SU-DHL-6 (cell line): ENCODE measurements around the gene HOXB3.

Source experiments
- H2AFZ ChIP-seq: fragments of 200-600 bp; sonication (generic); 2 replicates; pipeline ENCODE4 v1.6.1; 2014; ENCODE audit warnings: low read depth, mild to moderate bottlenecking, moderate library complexity, mixed read lengths, antibody characterized with exemption, low read length; ENCODE audit not compliant: severe bottlenecking
- H3F3A ChIP-seq: fragments of 200-600 bp; shearing (Covaris generic); 2 replicates; pipeline ENCODE4 v1.6.0; 2016; ENCODE audit warnings: antibody characterized with exemption, mild to moderate bottlenecking; ENCODE audit not compliant: insufficient read depth
- H3K27ac ChIP-seq: fragments of 200-600 bp; sonication (generic); 2 replicates; pipeline ENCODE4 v1.5.1; 2016; ENCODE audit warnings: low read depth, mild to moderate bottlenecking, low read length, moderate library complexity, mixed read lengths
- H3K27me3 ChIP-seq: fragments of 200-600 bp; sonication (generic), shearing (Covaris generic); 2 replicates; pipeline ENCODE4 v1.6.0; 2014; ENCODE audit warnings: mild to moderate bottlenecking, low read length
- H3K36me3 ChIP-seq: fragments of 200-600 bp; sonication (generic); 2 replicates; pipeline ENCODE4 v1.6.1; 2014; ENCODE audit warnings: mild to moderate bottlenecking, low read length, mixed read lengths
- H3K4me2 ChIP-seq: fragments of 300-600, 200-600 bp; shearing (Covaris generic), sonication (generic); 2 replicates; pipeline ENCODE4 v1.6.0; 2014; ENCODE audit warnings: low read length, low read depth, mild to moderate bottlenecking; ENCODE audit not compliant: poor library complexity, severe bottlenecking
- H3K4me3 ChIP-seq: fragments of 200-600 bp; sonication (generic); 2 replicates; pipeline ENCODE4 v1.5.1; 2014; ENCODE audit warnings: antibody characterized with exemption, low read length, mild to moderate bottlenecking, mixed read lengths; ENCODE audit not compliant: insufficient read depth, poor library complexity, severe bottlenecking
- H3K79me2 ChIP-seq: fragments of 200-600 bp; sonication (generic); 2 replicates; pipeline ENCODE4 v1.6.1; 2014; ENCODE audit warnings: mild to moderate bottlenecking, low read length, moderate library complexity; ENCODE audit not compliant: insufficient read depth
- H3K9ac ChIP-seq: fragments of 200-600 bp; sonication (generic); 2 replicates; pipeline ENCODE4 v1.7.0; 2014; ENCODE audit warnings: mild to moderate bottlenecking, low read length
- H3K9me2 ChIP-seq: fragments of 200-600 bp; sonication (generic); replicated peaks from 2 replicates; pipeline ENCODE4 v1.6.1; 2014; ENCODE audit warnings: low read length; ENCODE audit not compliant: insufficient read depth
- H3K9me3 ChIP-seq: fragments of 200-600 bp; sonication (generic); 2 replicates; pipeline ENCODE4 v1.6.1; 2014; ENCODE audit warnings: low read length, mixed read lengths; ENCODE audit not compliant: insufficient read depth
- H4K20me1 ChIP-seq: fragments of 200-600 bp; sonication (generic); 2 replicates; pipeline ENCODE4 v1.6.1; 2014; ENCODE audit warnings: low read depth, mild to moderate bottlenecking, antibody characterized with exemption, low read length, moderate library complexity, mixed read lengths
- CTCF ChIP-seq: fragments of 200-600 bp; sonication (generic); IDR thresholded peaks from one replicate; pipeline ENCODE4 v1.5.1; 2017; ENCODE audit warnings: antibody characterized with exemption, mild to moderate bottlenecking, low read length, moderate library complexity; ENCODE audit not compliant: insufficient read depth, poor library complexity, severe bottlenecking
- EZH2phosphoT487 ChIP-seq: fragments of 200-600 bp; sonication (generic), shearing (Covaris generic); conservative IDR thresholded peaks from 2 replicates; pipeline ENCODE4 v1.6.1; 2018; ENCODE audit warnings: mild to moderate bottlenecking, antibody characterized with exemption, low read length, moderate library complexity, mixed read lengths

Gene HOXB3

GRCh38 chr17:48617471-48618255 is 27.6 kb upstream of the HOXB3 start:
- H3K36me3 ChIP-seq = no peaks in the 10 kb centered on the region
- TF ChIP-seq CTCF (no peak), EZH2phosphoT487 (no peak)
- H3K9ac ChIP-seq = no peak overlapping the region
- H3K9me2 ChIP-seq = no peaks in the 10 kb centered on the region
- H3K79me2 ChIP-seq = no peaks in the 10 kb centered on the region
- H3K27me3 ChIP-seq = no peaks in the 10 kb centered on the region
- H3F3A ChIP-seq = no peaks in the 10 kb centered on the region
- no peak overlapping the region for H3K27ac ChIP-seq
- no peak overlapping the region for H3K4me2 ChIP-seq
- no peak overlapping the region for H2AFZ ChIP-seq
- H4K20me1 ChIP-seq = no peaks in the 10 kb centered on the region
- H3K4me3 ChIP-seq = no peak overlapping the region
- H3K9me3 ChIP-seq = no peaks in the 10 kb centered on the region

GRCh38 chr17:48616717-48617470 is 26.9 kb upstream of the HOXB3 start:
- Histone ChIP-seq H3K27me3 (no peaks in the 10 kb centered on the region), H3K9ac (no peak overlapping the region), H3K79me2 (no peaks in the 10 kb centered on the region), H3K36me3 (no peaks in the 10 kb centered on the region), H3K9me2 (no peaks in the 10 kb centered on the region), H3K4me3 (no peak overlapping the region), H3F3A (no peaks in the 10 kb centered on the region), H3K27ac (no peak overlapping the region), H4K20me1 (no peaks in the 10 kb centered on the region), H2AFZ (no peak overlapping the region), H3K4me2 (no peak overlapping the region), H3K9me3 (no peaks in the 10 kb centered on the region)
- TF ChIP-seq EZH2phosphoT487 (no peak), CTCF (no peak)

GRCh38 chr17:48615963-48616716 is 26.1 kb upstream of the HOXB3 start:
- no peak overlapping the region for H3K4me2 ChIP-seq
- H4K20me1 ChIP-seq = no peaks in the 10 kb centered on the region
- no peaks in the 10 kb centered on the region for H3K9me3 ChIP-seq
- no peak overlapping the region for H3K27ac ChIP-seq
- no peak overlapping the region for H3K4me3 ChIP-seq
- no peaks in the 10 kb centered on the region for H3F3A ChIP-seq
- no peak for TF ChIP-seq EZH2phosphoT487
- no peak for TF ChIP-seq CTCF
- no peaks in the 10 kb centered on the region for H3K79me2 ChIP-seq
- H3K36me3 ChIP-seq = no peaks in the 10 kb centered on the region
- H3K9ac ChIP-seq = no peak overlapping the region
- no peaks in the 10 kb centered on the region for H3K27me3 ChIP-seq
- H2AFZ ChIP-seq = no peak overlapping the region
- no peaks in the 10 kb centered on the region for H3K9me2 ChIP-seq
